Measurements from ENCODE around the gene PRDM5.

DNA sequence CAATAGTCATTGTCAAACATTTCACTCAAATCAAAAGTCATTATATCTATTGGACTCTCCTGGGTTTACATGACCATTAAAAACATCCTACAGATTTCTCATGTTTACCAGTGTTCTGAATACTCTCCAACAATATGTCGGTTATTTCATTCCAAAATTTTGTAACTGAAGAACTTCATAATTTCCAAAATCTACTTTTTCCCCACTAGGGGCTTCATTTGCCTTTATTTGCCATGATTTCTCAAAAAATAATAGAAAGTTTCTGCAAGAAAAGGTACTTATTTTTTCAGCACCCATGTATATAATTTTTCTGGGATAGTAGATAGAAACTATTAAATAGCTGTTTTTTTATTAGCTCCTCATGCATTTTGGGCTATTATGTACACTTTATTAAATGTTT, 49.0 kb downstream of the PRDM5 start:
- TF ChIP-seq REST (IDR thresholded peaks at IDR 0.05; ENCODE audit: low read depth) (no peak), POLR2A (IDR thresholded peaks at IDR 0.05; ENCODE audit: borderline replicate concordance, extremely low read depth, insufficient read depth, insufficient read length) (no peak), RAD21 (IDR thresholded peaks at IDR 0.05; ENCODE audit: low read depth) (0 out of 2 replicates have a peak, but pooled peaks have one; percentile 5), POLR2AphosphoS5 (IDR thresholded peaks at IDR 0.05; ENCODE audit: low read depth, low read length) (no peak), FOSL1 (IDR thresholded peaks at IDR 0.05; ENCODE audit: low read depth) (no peak), ZNF274 (IDR thresholded peaks at IDR 0.05; ENCODE audit: low read depth, low read length) (no peak)
- TF ChIP-seq, protein P1, sequence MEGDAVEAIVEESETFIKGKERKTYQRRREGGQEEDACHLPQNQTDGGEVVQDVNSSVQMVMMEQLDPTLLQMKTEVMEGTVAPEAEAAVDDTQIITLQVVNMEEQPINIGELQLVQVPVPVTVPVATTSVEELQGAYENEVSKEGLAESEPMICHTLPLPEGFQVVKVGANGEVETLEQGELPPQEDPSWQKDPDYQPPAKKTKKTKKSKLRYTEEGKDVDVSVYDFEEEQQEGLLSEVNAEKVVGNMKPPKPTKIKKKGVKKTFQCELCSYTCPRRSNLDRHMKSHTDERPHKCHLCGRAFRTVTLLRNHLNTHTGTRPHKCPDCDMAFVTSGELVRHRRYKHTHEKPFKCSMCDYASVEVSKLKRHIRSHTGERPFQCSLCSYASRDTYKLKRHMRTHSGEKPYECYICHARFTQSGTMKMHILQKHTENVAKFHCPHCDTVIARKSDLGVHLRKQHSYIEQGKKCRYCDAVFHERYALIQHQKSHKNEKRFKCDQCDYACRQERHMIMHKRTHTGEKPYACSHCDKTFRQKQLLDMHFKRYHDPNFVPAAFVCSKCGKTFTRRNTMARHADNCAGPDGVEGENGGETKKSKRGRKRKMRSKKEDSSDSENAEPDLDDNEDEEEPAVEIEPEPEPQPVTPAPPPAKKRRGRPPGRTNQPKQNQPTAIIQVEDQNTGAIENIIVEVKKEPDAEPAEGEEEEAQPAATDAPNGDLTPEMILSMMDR (IDR thresholded peaks at IDR 0.05 in 2 of 3, conservative IDR thresholded peaks at IDR 0.05 in 1 of 3; ENCODE audit: borderline replicate concordance in 1 of 3, insufficient read depth in 1 of 3, low read depth in 2 of 3, low read length in 2 of 3): peak in 1 of 3 experiments; percentile 33; a peak in 2 of 6 replicates
- TF ChIP-seq, protein P2, sequence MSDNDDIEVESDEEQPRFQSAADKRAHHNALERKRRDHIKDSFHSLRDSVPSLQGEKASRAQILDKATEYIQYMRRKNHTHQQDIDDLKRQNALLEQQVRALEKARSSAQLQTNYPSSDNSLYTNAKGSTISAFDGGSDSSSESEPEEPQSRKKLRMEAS (IDR thresholded peaks at IDR 0.05): no peak
